Femur (tissue), 1 donor: Measurements from ENCODE around the gene TCEAL4.
A peak's percentile ranks its signal among the peaks of the same experiment; 100 is the strongest.
"Not testable (repeated sequence)": the region's sequence is repeated elsewhere in the genome, so short reads cannot be mapped to it uniquely, and the experiment has no call there.

ENCODE experiments used
- DNase-seq: peaks from one replicate; pipeline ENCODE4 v3.0.0-alpha.2; 2017

TCEAL4 gene

GRCh38 chrX:103595202-103595601 lies 9.9 kb downstream of the TCEAL4 start:
- not testable (repeated sequence) for DNase-seq

DNA sequence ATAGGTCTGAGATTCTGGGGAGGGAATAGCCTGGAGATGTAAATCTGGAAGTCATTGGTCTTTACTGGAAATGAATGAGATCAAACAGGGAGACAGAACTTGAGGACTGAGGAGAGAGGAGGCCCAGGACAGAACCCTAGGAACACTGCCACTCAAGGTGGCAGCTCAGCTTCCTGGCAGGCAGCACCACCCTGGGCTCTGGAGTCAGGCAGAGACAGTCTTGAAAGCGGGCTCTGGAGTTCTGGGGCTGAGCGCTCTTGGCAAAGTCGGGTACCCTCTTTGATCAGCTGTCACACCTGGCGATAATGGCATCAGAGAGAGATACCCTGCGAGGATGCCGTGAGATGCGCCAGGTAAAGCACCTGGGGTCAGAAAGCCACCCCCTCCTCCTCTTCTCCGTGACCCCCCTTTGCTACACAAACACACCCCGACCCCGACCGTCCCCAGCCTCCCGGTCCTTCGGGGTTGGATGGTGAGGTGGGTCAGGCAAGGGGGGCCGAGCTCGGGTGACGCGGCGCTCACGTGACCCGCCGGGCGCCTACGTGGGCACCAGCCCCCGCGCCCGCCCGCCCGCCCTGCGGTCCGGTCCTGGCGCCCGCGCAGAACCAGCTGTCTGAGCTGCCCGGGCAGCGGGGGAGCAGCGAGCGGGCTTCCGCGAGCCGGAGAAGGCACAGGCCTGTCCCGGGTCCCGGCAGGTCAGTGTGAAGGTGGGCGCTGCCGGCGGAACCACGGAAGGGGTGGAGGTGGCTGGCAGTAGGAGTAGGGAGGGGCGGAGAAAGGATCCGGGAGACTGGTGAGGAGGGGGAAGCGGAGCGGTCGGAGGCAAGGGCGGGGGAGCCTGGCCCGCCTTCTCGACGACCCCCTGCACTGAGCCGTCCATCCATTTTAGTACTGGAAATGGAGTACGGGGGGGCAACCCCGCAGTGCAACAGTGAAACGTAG lies 22.3 kb downstream of the TCEAL4 start, which contains the start of gene TCEAL3:
TCEAL3 (plus strand) TSS at position 600 of the 942 bp plus-strand sequence. CDS start 1,102 bp downstream, outside the sequence.
- peak; percentile 65 for DNase-seq

- DNase-seq, result peak; percentile 25
These were observed 23.1 kb downstream of the TCEAL4 start for GRCh38 chrX:103608306-103608963.

DNA sequence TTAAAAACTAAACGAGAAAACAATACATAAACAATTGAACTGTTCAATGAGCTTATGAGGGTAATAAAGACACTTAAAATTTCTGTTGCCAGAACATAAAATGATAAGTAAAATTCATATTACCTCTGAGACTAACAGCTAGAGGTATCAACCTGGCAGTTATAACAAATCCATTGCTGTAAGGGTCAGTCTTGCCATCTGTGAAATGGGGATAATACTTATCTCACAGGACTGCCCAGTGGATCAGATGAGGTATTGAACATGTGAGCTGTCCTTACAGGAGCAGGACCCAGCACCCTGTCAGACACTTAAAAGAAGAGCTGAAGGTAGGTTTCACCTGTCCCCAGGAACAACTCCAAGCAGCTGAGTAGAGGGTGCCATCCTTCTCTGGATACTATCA lies 25.0 kb downstream of the TCEAL4 start:
- DNase-seq, result no peak

DNA sequence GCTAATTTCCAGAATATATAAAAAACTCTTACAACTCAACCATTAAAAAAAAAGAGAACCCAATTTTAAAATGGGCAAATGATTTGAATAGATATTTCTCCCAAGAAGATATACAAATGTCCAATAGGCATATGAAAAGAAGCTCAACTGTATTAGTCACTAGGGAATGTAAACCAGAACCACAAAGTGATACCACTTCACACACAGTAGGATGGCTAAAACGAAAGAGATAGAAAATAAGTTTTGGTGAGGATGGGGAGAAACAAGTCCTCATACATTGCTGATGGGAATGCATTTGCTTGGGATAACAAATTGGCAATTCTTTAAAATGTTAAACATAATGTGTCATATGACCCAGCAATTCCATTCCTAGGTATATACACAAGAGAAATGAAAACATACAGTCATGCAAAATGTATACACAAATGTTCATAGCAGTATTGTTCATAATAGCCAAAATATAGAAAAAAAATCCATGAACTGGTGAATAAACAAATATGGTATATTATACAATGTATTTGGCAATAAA lies 28.1 kb downstream of the TCEAL4 start:
- no peak for DNase-seq

- DNase-seq, result no peak
These were observed 29.7 kb downstream of the TCEAL4 start for GRCh38 chrX:103614999-103615398.

DNA sequence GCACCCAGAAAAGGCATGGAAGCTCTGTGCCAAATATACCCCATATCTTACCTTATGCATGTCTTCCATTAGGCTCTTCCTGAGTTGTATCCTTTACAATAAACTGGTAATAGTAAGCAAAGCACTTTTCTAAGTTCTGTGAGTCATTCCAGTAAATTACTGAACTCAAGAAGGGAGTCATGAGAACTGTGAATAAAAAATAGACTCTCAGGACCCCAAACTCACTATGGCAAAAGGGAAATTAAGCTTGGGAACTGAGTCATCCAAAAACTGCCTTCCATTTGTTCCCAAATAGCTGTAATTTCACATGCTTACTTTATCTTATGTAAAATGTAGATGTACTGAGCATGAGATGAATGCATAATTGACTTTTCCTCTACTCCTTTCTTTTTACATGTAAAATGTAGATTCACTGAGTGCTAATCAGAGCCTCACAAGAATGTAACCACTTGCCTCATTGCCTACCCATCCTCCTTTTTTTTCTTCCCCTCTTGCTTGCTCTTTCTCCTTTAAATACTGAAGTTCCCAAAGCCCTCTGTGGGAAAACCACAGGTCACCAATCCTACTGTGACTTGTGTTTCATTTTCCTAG lies 30.6 kb downstream of the TCEAL4 start:
- DNase-seq, result no peak

GRCh38 chrX:103616676-103617186 lies 31.4 kb downstream of the TCEAL4 start:
- no peak for DNase-seq

GRCh38 chrX:103624111-103624510 lies 38.8 kb downstream of the TCEAL4 start:
- no peak for DNase-seq

GRCh38 chrX:103626855-103627254 lies 41.5 kb downstream of the TCEAL4 start:
- no peak for DNase-seq

DNA sequence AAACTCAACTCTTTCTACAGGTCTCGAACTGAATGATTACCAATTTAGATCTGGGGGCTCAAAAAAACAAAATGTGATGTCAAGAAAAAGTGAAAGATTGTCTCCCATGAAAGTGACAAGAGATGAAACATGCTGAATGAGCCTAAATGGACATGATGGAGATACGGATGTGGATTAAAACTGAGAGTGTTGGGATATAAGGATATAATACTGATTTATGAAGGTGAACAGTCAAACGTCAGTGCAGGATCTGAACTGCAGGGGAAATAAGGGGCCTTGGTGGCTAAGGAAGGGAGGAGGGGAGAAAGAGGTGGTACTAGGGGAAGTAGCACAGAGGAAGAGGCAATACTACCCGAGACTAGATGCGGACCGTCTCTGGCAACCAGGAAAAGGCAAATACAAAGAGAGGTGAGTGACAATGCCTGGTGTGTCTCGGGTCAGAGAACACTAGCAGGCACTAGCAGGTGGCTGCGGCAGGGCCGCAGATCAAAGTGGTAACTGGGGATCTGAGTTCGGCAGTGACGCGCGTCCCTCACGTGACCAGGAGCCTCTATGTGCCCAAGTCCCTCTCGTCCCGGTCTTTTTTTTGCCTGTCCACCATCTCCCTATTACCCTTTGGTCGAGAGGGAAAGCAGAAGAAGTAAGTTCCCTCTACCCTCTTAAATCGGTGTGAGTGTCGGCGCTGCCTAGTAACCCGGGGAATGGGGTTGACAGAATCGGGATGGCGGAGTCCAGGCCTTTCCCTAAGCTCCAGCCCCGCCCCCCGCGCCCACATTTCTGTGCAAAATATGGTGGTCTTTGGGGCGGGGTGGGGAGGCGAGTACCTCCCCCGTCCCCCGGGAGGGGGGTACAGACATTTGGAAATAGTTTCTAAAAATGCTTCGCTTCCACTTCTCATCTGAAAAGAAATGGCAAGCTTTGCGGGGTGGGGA lies 43.3 kb downstream of the TCEAL4 start, which contains the start of gene TCEAL1:
TCEAL1 (plus strand) TSS at position 590 of the 932 bp plus-strand sequence. CDS start 942 bp downstream, outside the sequence.
- peak; percentile 74 for DNase-seq

- peak; percentile 86 for DNase-seq
These were observed 44.2 kb downstream of the TCEAL4 start for GRCh38 chrX:103629318-103630170.

- DNase-seq, result no peak
These were observed 44.8 kb downstream of the TCEAL4 start for GRCh38 chrX:103630171-103630511.

GRCh38 chrX:103631145-103631544 lies 45.8 kb downstream of the TCEAL4 start:
- DNase-seq, result no peak

DNA sequence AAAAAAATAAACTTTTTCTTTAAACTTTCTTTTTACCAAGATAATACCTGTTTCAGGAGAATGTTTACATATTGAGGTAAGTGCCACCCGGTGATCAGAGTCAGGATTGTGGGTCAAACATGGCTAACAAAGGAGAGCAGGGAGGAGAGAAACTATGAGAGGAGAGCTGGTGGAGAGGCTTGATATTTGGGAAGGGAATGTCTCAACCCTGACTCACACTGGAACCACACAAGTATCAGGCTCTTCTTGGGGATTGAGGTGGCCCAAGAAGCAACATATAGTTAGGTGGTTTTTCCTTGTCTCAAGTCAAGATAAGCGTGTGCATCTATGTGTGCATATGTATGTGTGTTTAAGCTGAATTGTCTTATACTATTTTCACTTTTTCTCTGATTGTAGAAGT lies 50.1 kb downstream of the TCEAL4 start:
- no peak for DNase-seq
